Neural cell (in vitro differentiated cells): ENCODE data around the gene LRP5.

Experiments used
- EP300 ChIP-seq: fragments of 450-650 bp; conservative IDR thresholded peaks from 2 replicates; pipeline ENCODE4 v1.6.1; 2014; ENCODE audit warnings: antibody characterized with exemption, mild to moderate bottlenecking, moderate library complexity; ENCODE audit not compliant: poor library complexity, severe bottlenecking
- TAF1 ChIP-seq: IDR thresholded peaks from 2 replicates; pipeline ENCODE4 v1.6.1; 2012; ENCODE audit warnings: low read depth
- TF ChIP-seq, protein P1 (sequence below): fragments of 450-650 bp; IDR thresholded peaks from 2 replicates; pipeline ENCODE4 v1.5.1; 2014; ENCODE audit warnings: antibody characterized with exemption, mild to moderate bottlenecking, moderate library complexity; ENCODE audit not compliant: poor library complexity, severe bottlenecking

DNA sequence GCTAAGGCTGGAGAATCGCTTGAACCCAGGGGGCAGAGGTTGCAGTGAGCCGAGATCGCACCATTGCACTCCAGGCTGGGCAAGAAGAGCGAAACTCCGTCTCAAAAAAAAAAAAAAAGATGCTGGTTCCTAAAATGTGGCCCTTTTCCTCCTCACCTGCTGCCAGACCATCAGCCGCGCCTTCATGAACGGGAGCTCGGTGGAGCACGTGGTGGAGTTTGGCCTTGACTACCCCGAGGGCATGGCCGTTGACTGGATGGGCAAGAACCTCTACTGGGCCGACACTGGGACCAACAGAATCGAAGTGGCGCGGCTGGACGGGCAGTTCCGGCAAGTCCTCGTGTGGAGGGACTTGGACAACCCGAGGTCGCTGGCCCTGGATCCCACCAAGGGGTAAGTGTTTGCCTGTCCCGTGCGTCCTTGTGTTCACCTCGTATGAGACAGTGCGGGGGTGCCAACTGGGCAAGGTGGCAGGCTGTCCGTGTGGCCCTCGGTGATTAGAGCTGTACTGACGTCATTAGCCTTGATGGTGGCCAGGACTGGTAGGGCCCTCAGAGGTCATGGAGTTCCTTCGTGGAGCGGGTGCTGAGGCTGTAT lies 97.5 kb downstream of the LRP5 start:
- TF ChIP-seq TAF1 = no peak
- TF ChIP-seq EP300 = no peak
- TF ChIP-seq, protein P1, sequence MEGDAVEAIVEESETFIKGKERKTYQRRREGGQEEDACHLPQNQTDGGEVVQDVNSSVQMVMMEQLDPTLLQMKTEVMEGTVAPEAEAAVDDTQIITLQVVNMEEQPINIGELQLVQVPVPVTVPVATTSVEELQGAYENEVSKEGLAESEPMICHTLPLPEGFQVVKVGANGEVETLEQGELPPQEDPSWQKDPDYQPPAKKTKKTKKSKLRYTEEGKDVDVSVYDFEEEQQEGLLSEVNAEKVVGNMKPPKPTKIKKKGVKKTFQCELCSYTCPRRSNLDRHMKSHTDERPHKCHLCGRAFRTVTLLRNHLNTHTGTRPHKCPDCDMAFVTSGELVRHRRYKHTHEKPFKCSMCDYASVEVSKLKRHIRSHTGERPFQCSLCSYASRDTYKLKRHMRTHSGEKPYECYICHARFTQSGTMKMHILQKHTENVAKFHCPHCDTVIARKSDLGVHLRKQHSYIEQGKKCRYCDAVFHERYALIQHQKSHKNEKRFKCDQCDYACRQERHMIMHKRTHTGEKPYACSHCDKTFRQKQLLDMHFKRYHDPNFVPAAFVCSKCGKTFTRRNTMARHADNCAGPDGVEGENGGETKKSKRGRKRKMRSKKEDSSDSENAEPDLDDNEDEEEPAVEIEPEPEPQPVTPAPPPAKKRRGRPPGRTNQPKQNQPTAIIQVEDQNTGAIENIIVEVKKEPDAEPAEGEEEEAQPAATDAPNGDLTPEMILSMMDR = no peak
